ENCODE measurements around the gene ICAM4. TPM values are rescaled to one million over a fixed set of nuclear protein-coding genes. Genes with fewer than 3 reads are reported as not detected.

ICAM4 gene
- total and polyA plus RNA-seq, 9 of the 15 experiments (the other 6 are each of a cell fraction or from before 2014, with no cell fraction given) = 14.1 to 86.1 (median 29.6) TPM

GRCh38 chr19:10254244-10254643 is 32.5 kb upstream of the ICAM4 start (continued):
- TF ChIP-seq, protein P1, sequence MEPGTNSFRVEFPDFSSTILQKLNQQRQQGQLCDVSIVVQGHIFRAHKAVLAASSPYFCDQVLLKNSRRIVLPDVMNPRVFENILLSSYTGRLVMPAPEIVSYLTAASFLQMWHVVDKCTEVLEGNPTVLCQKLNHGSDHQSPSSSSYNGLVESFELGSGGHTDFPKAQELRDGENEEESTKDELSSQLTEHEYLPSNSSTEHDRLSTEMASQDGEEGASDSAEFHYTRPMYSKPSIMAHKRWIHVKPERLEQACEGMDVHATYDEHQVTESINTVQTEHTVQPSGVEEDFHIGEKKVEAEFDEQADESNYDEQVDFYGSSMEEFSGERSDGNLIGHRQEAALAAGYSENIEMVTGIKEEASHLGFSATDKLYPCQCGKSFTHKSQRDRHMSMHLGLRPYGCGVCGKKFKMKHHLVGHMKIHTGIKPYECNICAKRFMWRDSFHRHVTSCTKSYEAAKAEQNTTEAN (CRISPR knock-in tag; IDR thresholded peaks at IDR 0.05) = no peak
- no peak for TF ChIP-seq USF1 (CRISPR knock-in tag; IDR thresholded peaks at IDR 0.05)
- TF ChIP-seq, protein P2, sequence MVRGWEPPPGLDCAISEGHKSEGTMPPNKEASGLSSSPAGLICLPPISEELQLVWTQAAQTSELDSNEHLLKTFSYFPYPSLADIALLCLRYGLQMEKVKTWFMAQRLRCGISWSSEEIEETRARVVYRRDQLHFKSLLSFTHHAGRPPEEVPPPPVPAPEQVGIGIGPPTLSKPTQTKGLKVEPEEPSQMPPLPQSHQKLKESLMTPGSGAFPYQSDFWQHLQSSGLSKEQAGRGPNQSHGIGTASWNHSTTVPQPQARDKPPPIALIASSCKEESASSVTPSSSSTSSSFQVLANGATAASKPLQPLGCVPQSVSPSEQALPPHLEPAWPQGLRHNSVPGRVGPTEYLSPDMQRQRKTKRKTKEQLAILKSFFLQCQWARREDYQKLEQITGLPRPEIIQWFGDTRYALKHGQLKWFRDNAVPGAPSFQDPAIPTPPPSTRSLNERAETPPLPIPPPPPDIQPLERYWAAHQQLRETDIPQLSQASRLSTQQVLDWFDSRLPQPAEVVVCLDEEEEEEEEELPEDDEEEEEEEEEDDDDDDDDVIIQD (CRISPR knock-in tag; IDR thresholded peaks at IDR 0.05) = no peak
- TF ChIP-seq, protein P3, sequence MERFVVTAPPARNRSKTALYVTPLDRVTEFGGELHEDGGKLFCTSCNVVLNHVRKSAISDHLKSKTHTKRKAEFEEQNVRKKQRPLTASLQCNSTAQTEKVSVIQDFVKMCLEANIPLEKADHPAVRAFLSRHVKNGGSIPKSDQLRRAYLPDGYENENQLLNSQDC (CRISPR knock-in tag; IDR thresholded peaks at IDR 0.05) = no peak
- TF ChIP-seq, protein P4, sequence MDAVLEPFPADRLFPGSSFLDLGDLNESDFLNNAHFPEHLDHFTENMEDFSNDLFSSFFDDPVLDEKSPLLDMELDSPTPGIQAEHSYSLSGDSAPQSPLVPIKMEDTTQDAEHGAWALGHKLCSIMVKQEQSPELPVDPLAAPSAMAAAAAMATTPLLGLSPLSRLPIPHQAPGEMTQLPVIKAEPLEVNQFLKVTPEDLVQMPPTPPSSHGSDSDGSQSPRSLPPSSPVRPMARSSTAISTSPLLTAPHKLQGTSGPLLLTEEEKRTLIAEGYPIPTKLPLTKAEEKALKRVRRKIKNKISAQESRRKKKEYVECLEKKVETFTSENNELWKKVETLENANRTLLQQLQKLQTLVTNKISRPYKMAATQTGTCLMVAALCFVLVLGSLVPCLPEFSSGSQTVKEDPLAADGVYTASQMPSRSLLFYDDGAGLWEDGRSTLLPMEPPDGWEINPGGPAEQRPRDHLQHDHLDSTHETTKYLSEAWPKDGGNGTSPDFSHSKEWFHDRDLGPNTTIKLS (IDR thresholded peaks at IDR 0.05; ENCODE audit: borderline replicate concordance, low read depth) = no peak
